NK-92 treated with Interleukin-12 subunit alpha and Interleukin-12 subunit beta, amount 100 ng/mL, for 24 hours (cell line): ENCODE measurements around the gene GMDS.

Experiments used
- DNase-seq: peaks from one replicate; lab custom pipeline; 2025; lab: John Stamatoyannopoulos, UW

Gene GMDS

GRCh38 chr6:2205396-2205795 lies 40.0 kb downstream of the GMDS start:
- DNase-seq, result no peak

- no peak for DNase-seq
Observed at GRCh38 chr6:2204272-2204671, 41.1 kb downstream of the GMDS start.

GRCh38 chr6:2203264-2203663 lies 42.1 kb downstream of the GMDS start:
- DNase-seq, result no peak

- DNase-seq, result no peak
Observed at GRCh38 chr6:2197984-2198383, 47.4 kb downstream of the GMDS start.

GRCh38 chr6:2197177-2197671 lies 48.2 kb downstream of the GMDS start:
- DNase-seq, result no peak

GRCh38 chr6:2196079-2196679 lies 49.2 kb downstream of the GMDS start:
- no peak for DNase-seq

- no peak for DNase-seq
Observed at GRCh38 chr6:2194643-2195042, 50.8 kb downstream of the GMDS start.

- no peak for DNase-seq
Observed at GRCh38 chr6:2193931-2194330, 51.5 kb downstream of the GMDS start.

- no peak for DNase-seq
Observed at GRCh38 chr6:2192976-2193375, 52.4 kb downstream of the GMDS start.

GRCh38 chr6:2191390-2191740 lies 54.0 kb downstream of the GMDS start:
- DNase-seq, result no peak

GRCh38 chr6:2190661-2191389 lies 54.6 kb downstream of the GMDS start:
- no peak for DNase-seq

GRCh38 chr6:2188856-2189384 lies 56.5 kb downstream of the GMDS start:
- no peak for DNase-seq

GRCh38 chr6:2188397-2188796 lies 57.0 kb downstream of the GMDS start:
- no peak for DNase-seq

GRCh38 chr6:2187826-2188225 lies 57.6 kb downstream of the GMDS start:
- no peak for DNase-seq

GRCh38 chr6:2186516-2186915 lies 58.9 kb downstream of the GMDS start:
- DNase-seq, result no peak

- DNase-seq, result no peak
Observed at GRCh38 chr6:2185466-2185865, 59.9 kb downstream of the GMDS start.

GRCh38 chr6:2184700-2185455 lies 60.5 kb downstream of the GMDS start:
- DNase-seq, result no peak

GRCh38 chr6:2183752-2184151 lies 61.7 kb downstream of the GMDS start:
- no peak for DNase-seq

- DNase-seq, result no peak
Observed at GRCh38 chr6:2183246-2183645, 62.2 kb downstream of the GMDS start.

GRCh38 chr6:2182251-2182650 lies 63.2 kb downstream of the GMDS start:
- no peak for DNase-seq

- DNase-seq, result no peak
Observed at GRCh38 chr6:2181567-2181966, 63.8 kb downstream of the GMDS start.

GRCh38 chr6:2179950-2180349 lies 65.5 kb downstream of the GMDS start:
- DNase-seq, result no peak

GRCh38 chr6:2179241-2179640 lies 66.2 kb downstream of the GMDS start:
- no peak for DNase-seq
